NT2/D1 (cell line): ENCODE measurements around the gene UNC45B.

ENCODE experiments used
- SUZ12 ChIP-seq: IDR thresholded peaks from 2 replicates; pipeline ENCODE4 v1.6.1; 2011; ENCODE audit not compliant: insufficient read length, insufficient read depth; ENCODE audit errors: extremely low read depth
- YY1 ChIP-seq: IDR thresholded peaks from 2 replicates; pipeline ENCODE4 v1.6.1; 2011; ENCODE audit not compliant: insufficient read length, insufficient read depth
- ZNF274 ChIP-seq: IDR thresholded peaks from 2 replicates; pipeline ENCODE4 v1.6.1; 2011; ENCODE audit warnings: mild to moderate bottlenecking, low read depth, low read length

DNA sequence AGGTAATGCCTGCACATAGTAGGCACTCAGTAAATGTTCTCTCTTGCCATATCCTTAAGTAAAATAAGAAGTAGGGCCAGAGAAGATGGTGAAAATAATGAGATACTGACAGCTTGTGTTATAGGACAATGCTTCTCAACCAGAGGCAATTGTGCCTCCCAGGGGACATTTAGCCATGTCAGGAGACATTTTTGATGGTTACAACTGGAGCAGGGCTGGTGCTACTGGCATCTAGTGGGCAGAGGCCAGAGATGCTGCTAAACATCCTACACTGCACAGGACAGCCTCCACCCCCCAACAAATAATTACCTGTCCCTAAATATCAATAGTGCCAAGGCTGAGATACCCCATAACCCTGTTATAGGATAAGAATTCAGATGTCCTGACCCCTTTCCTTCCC is 29.6 kb upstream of the UNC45B start:
- TF ChIP-seq SUZ12 (no peak), YY1 (no peak), ZNF274 (no peak)
